HEK293 (cell line): ENCODE data around the gene HTT.

Source experiments
- CTCF ChIA-PET: fragments of 350-600 bp; formaldehyde crosslinking; extraction: SDS; loops from one replicate; lab custom pipeline; 2021; ENCODE audit warnings: antibody characterized with exemption; lab: Yijun Ruan, JAX
- POLR2A ChIA-PET: fragments of 300-600 bp; formaldehyde crosslinking; extraction: SDS; loops from one replicate; lab custom pipeline; 2020; ENCODE audit warnings: antibody characterized with exemption, inconsistent platforms; lab: Yijun Ruan, JAX
- H3K27ac ChIP-seq: fragments of 200-500 bp; sonication (Bioruptor generic); 2 replicates; pipeline ENCODE4 v1.5.1; 2014; ENCODE audit warnings: low read depth, low read length, control low read depth, inconsistent platforms; ENCODE audit errors: extremely low read depth
- H3K36me3 ChIP-seq, 2 experiments: fragments of 200-500 bp in 1 of 2; sonication (Bioruptor generic) in 1 of 2; 1 replicate in 1 of 2; 2 replicates in 1 of 2; pipeline ENCODE4 v1.5.1; 2014 to 2017; ENCODE audit warnings: inconsistent platforms in 2 of 2, low read length in 2 of 2; ENCODE audit not compliant: control insufficient read depth in 2 of 2, insufficient read depth in 1 of 2
- H3K4me1 ChIP-seq: fragments of 200-500 bp; sonication (Bioruptor generic); 2 replicates; pipeline ENCODE4 v1.5.1; 2014; ENCODE audit warnings: mild to moderate bottlenecking, low read length, inconsistent platforms; ENCODE audit not compliant: control insufficient read depth, insufficient read depth
- H3K4me3 ChIP-seq: 2 replicates; pipeline ENCODE4 v1.5.1; 2011; ENCODE audit warnings: low read depth, mild to moderate bottlenecking, control low read depth, low read length, moderate library complexity
- H3K9me3 ChIP-seq: fragments of 200-500 bp; sonication (Bioruptor generic); 2 replicates; pipeline ENCODE4 v1.5.1; 2014; ENCODE audit warnings: low read depth, low read length, inconsistent platforms; ENCODE audit not compliant: control insufficient read depth, insufficient read depth
- CTCF ChIP-seq: fragments of 450-650 bp; formaldehyde crosslinking; IDR thresholded peaks from 2 replicates; pipeline ENCODE4 v1.5.1; 2016; ENCODE audit warnings: missing biosample characterization, missing genetic modification characterization
- GLIS1 ChIP-seq: fragments of 450-650 bp; formaldehyde crosslinking; IDR thresholded peaks from 2 replicates; pipeline ENCODE4 v1.5.1; 2016; ENCODE audit warnings: missing biosample characterization, missing genetic modification characterization
- GLIS2 ChIP-seq: fragments of 450-650 bp; formaldehyde crosslinking; IDR thresholded peaks from 2 replicates; pipeline ENCODE4 v1.5.1; 2016; ENCODE audit warnings: missing biosample characterization, missing genetic modification characterization
- KLF10 ChIP-seq: fragments of 450-650 bp; IDR thresholded peaks from 2 replicates; pipeline ENCODE4 v1.5.1; 2018; ENCODE audit warnings: missing biosample characterization, mild to moderate bottlenecking, missing genetic modification characterization
- ZBTB26 ChIP-seq: fragments of 450-650 bp; formaldehyde crosslinking; optimal IDR thresholded peaks from 2 replicates; pipeline ENCODE3; 2016; ENCODE audit warnings: missing biosample characterization, mild to moderate bottlenecking, missing genetic modification characterization
- ZBTB8A ChIP-seq: fragments of 450-650 bp; formaldehyde crosslinking; IDR thresholded peaks from 2 replicates; pipeline ENCODE4 v1.5.1; 2016; ENCODE audit warnings: missing biosample characterization, missing genetic modification characterization
- ZNF10 ChIP-seq: fragments of 450-650 bp; formaldehyde crosslinking; IDR thresholded peaks from 2 replicates; pipeline ENCODE4 v1.5.1; 2017; ENCODE audit warnings: missing biosample characterization, missing genetic modification characterization
- ZNF155 ChIP-seq: fragments of 450-650 bp; formaldehyde crosslinking; IDR thresholded peaks from 2 replicates; pipeline ENCODE4 v1.5.1; 2016; ENCODE audit warnings: missing biosample characterization, missing genetic modification characterization
- ZNF16 ChIP-seq: fragments of 450-650 bp; formaldehyde crosslinking; IDR thresholded peaks from 2 replicates; pipeline ENCODE4 v1.5.1; 2016; ENCODE audit warnings: low read depth, missing biosample characterization, missing genetic modification characterization
- ZNF24 ChIP-seq: fragments of 450-650 bp; formaldehyde crosslinking; IDR thresholded peaks from 2 replicates; pipeline ENCODE4 v1.5.1; 2016; ENCODE audit warnings: missing biosample characterization, missing genetic modification characterization
- ZNF335 ChIP-seq: fragments of 450-650 bp; formaldehyde crosslinking; conservative IDR thresholded peaks from 2 replicates; pipeline ENCODE4 v1.5.1; 2016; ENCODE audit warnings: missing biosample characterization, missing genetic modification characterization
- ZNF555 ChIP-seq: fragments of 450-650 bp; formaldehyde crosslinking; conservative IDR thresholded peaks from 2 replicates; pipeline ENCODE4 v1.5.1; 2017; ENCODE audit warnings: missing biosample characterization, mild to moderate bottlenecking, missing genetic modification characterization, inconsistent platforms
- ZNF626 ChIP-seq: fragments of 450-650 bp; sonication (Bioruptor Pico); formaldehyde crosslinking; IDR thresholded peaks from 2 replicates; pipeline ENCODE4 v1.5.1; 2018; ENCODE audit warnings: missing biosample characterization, missing genetic modification characterization, inconsistent platforms
- ZXDB ChIP-seq: fragments of 450-650 bp; formaldehyde crosslinking; IDR thresholded peaks from 2 replicates; pipeline ENCODE4 v1.5.1; 2016; ENCODE audit warnings: missing biosample characterization, missing genetic modification characterization
- TF ChIP-seq, protein P1 (sequence below): fragments of 450-650 bp; formaldehyde crosslinking; IDR thresholded peaks from 2 replicates; pipeline ENCODE4 v1.5.1; 2016; ENCODE audit warnings: missing biosample characterization, missing genetic modification characterization
- TF ChIP-seq, protein P2 (sequence below): fragments of 450-650 bp; formaldehyde crosslinking; IDR thresholded peaks from 2 replicates; pipeline ENCODE4; 2016; ENCODE audit warnings: missing biosample characterization, missing genetic modification characterization
- TF ChIP-seq, protein P3 (sequence below): fragments of 450-650 bp; formaldehyde crosslinking; IDR thresholded peaks from 2 replicates; pipeline ENCODE4 v1.5.1; 2017; ENCODE audit warnings: missing biosample characterization, missing genetic modification characterization

HTT gene

GRCh38 chr4:3071811-3072210 lies 2.7 kb upstream of the HTT start (continued):
- TF ChIP-seq CTCF (tag by site-specific recombination): no peak
- TF ChIP-seq, protein P1, sequence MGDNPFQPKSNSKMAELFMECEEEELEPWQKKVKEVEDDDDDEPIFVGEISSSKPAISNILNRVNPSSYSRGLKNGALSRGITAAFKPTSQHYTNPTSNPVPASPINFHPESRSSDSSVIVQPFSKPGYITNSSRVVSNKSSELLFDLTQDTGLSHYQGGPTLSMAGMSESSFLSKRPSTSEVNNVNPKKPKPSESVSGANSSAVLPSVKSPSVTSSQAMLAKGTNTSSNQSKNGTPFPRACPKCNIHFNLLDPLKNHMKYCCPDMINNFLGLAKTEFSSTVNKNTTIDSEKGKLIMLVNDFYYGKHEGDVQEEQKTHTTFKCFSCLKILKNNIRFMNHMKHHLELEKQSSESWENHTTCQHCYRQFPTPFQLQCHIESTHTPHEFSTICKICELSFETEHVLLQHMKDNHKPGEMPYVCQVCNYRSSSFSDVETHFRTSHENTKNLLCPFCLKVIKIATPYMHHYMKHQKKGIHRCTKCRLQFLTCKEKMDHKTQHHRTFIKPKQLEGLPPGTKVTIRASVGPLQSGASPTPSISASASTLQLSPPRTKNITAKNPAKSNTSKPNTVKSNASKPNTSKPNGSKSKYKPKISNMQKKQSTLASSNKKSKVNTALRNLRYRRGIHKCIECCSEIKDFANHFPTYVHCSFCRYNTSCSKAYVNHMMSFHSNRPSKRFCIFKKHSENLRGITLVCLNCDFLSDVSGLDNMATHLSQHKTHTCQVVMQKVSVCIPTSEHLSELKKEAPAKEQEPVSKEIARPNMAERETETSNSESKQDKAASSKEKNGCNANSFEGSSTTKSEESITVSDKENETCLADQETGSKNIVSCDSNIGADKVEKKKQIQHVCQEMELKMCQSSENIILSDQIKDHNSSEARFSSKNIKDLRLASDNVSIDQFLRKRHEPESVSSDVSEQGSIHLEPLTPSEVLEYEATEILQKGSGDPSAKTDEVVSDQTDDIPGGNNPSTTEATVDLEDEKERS (tag by site-specific recombination): no peak
- no peak for TF ChIP-seq ZNF155 (tag by site-specific recombination)
- no peak for TF ChIP-seq ZNF24 (tag by site-specific recombination)

DNA sequence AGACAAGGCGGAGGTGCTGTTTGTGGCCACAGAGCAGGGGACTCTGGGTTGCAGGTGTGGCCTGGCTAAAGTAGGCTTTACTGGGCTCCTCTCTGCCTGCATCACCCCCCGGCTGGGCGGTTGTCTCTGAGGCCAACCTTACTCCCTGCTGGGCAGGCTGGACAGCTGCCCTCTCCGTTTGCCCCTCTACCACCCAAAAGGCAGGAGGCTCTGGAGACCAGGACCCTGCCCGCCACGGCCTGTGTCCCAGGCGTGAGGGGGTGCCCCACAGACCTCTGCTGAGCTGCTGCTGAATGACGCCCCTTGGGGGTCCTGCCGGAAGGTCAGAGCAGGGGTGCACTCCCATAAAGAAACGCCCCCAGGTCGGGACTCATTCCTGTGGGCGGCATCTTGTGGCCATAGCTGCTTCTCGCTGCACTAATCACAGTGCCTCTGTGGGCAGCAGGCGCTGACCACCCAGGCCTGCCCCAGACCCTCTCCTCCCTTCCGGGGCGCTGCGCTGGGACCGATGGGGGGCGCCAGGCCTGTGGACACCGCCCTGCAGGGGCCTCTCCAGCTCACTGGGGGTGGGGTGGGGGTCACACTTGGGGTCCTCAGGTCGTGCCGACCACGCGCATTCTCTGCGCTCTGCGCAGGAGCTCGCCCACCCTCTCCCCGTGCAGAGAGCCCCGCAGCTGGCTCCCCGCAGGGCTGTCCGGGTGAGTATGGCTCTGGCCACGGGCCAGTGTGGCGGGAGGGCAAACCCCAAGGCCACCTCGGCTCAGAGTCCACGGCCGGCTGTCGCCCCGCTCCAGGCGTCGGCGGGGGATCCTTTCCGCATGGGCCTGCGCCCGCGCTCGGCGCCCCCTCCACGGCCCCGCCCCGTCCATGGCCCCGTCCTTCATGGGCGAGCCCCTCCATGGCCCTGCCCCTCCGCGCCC lies 1.1 kb upstream of the HTT start:
- ChIA-PET POLR2A (no interaction called here), CTCF (interaction anchor here (0.6 to 1.0 kb wide), 3 partner anchors 15 to 280 kb away, joined by 3 read pairs; no protein-coding TSS in a partner anchor)
- TF ChIP-seq ZNF10 (tag by site-specific recombination) (no peak), ZNF16 (tag by site-specific recombination) (no peak), ZBTB26 (peak; percentile 50), ZNF555 (tag by site-specific recombination) (no peak), GLIS1 (tag by site-specific recombination) (peak; percentile 39), GLIS2 (peak; percentile 63), ZBTB8A (tag by site-specific recombination) (peak; percentile 56), ZXDB (tag by site-specific recombination) (peak; percentile 20; the same call in 1 of the 2 replicates), ZNF626 (tag by site-specific recombination) (no peak), KLF10 (tag by site-specific recombination) (peak; percentile 39; the same call in 1 of the 2 replicates), ZNF335 (tag by site-specific recombination) (peak; percentile 74)
- TF ChIP-seq, protein P2, sequence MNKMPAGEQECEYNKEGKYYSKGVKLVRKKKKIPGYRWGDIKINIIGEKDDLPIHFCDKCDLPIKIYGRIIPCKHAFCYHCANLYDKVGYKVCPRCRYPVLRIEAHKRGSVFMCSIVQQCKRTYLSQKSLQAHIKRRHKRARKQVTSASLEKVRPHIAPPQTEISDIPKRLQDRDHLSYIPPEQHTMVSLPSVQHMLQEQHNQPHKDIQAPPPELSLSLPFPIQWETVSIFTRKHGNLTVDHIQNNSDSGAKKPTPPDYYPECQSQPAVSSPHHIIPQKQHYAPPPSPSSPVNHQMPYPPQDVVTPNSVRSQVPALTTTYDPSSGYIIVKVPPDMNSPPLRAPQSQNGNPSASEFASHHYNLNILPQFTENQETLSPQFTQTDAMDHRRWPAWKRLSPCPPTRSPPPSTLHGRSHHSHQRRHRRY: no peak
- TF ChIP-seq, protein P3, sequence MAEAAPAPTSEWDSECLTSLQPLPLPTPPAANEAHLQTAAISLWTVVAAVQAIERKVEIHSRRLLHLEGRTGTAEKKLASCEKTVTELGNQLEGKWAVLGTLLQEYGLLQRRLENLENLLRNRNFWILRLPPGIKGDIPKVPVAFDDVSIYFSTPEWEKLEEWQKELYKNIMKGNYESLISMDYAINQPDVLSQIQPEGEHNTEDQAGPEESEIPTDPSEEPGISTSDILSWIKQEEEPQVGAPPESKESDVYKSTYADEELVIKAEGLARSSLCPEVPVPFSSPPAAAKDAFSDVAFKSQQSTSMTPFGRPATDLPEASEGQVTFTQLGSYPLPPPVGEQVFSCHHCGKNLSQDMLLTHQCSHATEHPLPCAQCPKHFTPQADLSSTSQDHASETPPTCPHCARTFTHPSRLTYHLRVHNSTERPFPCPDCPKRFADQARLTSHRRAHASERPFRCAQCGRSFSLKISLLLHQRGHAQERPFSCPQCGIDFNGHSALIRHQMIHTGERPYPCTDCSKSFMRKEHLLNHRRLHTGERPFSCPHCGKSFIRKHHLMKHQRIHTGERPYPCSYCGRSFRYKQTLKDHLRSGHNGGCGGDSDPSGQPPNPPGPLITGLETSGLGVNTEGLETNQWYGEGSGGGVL (tag by site-specific recombination): 0 out of 2 replicates have a peak, but pooled peaks have one; percentile 22
- Histone ChIP-seq H3K4me3 (peak overlapping the region; percentile 47), H3K27ac (no peak overlapping the region), H3K9me3 (no peaks in the 10 kb centered on the region), H3K36me3 (no peaks in the 10 kb centered on the region), H3K4me1 (0 out of 2 replicates have a peak, but pooled peaks cover 2% of the 10 kb centered on the region)
